ENCODE results near the gene MYLK4. TPM values are rescaled to one million over a fixed set of nuclear protein-coding genes. Genes with fewer than 3 reads are reported as not detected.

MYLK4 gene
- total and polyA plus RNA-seq, 2 donors (not counting 3 experiments of a cell fraction or from before 2014, with no cell fraction given), result 0.41 to 0.62 TPM

GRCh38 chr6:2725999-2726567 is 24.6 kb downstream of the MYLK4 start:
- H4K20me1 ChIP-seq (replicated peaks; ENCODE audit: control insufficient read depth, extremely low read depth, insufficient read depth, low read length), result no peaks in the 10 kb centered on the region
- dilution Hi-C loops (cut with MboI; ENCODE audit: extremely low pct_ligation_motif_present, low sequenced_read_pairs), result no loop called here
- no peak overlapping the region for H3K4me3 ChIP-seq (replicated peaks in 1 of 3; ENCODE audit: insufficient read depth in 1 of 3, low read depth in 1 of 3, low read length in 3 of 3)
- peak overlapping the region; percentile 87 for H2AFZ ChIP-seq (ENCODE audit: low read depth, low read length)
- H3K9me1 ChIP-seq (replicated peaks; ENCODE audit: control insufficient read depth, extremely low read depth, insufficient read depth, low read length), result no peaks in the 10 kb centered on the region
- H3K79me2 ChIP-seq (ENCODE audit: control insufficient read depth, insufficient read depth, low read length), result no peaks in the 10 kb centered on the region
- TF ChIP-seq GATA2 (IDR thresholded peaks at IDR 0.05; ENCODE audit: insufficient read depth, insufficient read length, low read depth, low read length) (peak; percentile 72), MAX (IDR thresholded peaks at IDR 0.05; ENCODE audit: insufficient read depth, insufficient read length) (no peak)
- peaks cover 9% of the 10 kb centered on the region for H3K4me1 ChIP-seq (ENCODE audit: control insufficient read depth, extremely low read depth, insufficient read depth, low read length)
- intact Hi-C loops (cut with micrococcal nuclease), result no loop called here
- no peaks in the 10 kb centered on the region for H3K36me3 ChIP-seq (ENCODE audit: control insufficient read depth in 2 of 2, extremely low read depth in 1 of 2, insufficient read depth in 2 of 2, low read length in 2 of 2)
- peak overlapping the region; percentile 22 for H3K9ac ChIP-seq (replicated peaks; ENCODE audit: extremely low read depth, insufficient read depth, low read length)
- peak overlapping the region; percentile 75 for H3K27ac ChIP-seq (ENCODE audit: insufficient read depth, low read depth, low read length)
- H3K9me3 ChIP-seq (replicated peaks; ENCODE audit: control insufficient read depth, insufficient read depth, low read length), result no peaks in the 10 kb centered on the region
- DNase-seq (ENCODE audit: low read depth, low spot score) (peak; percentile 68), FAIRE-seq (peak; percentile 83)
- H3K4me2 ChIP-seq (ENCODE audit: insufficient read depth, low read length), result peak overlapping the region; percentile 67
- POLR2A ChIA-PET, result no interaction called here
- CTCF ChIA-PET, result interaction anchor here (1.0 to 5.7 kb wide), 5 partner anchors 10 to 92 kb away, joined by 3 to 40 read pairs (median 3); partner anchors contain the start of gene MYLK4
- no peaks in the 10 kb centered on the region for H3K27me3 ChIP-seq (ENCODE audit: control insufficient read depth in 2 of 2, insufficient read depth in 2 of 2, low read length in 2 of 2)
- BruUV-seq (replicated peaks), result TSS peak; percentile 22

GRCh38 chr6:2725364-2725988 is 25.2 kb downstream of the MYLK4 start:
- no peaks in the 10 kb centered on the region for H3K9me3 ChIP-seq (replicated peaks; ENCODE audit: control insufficient read depth, insufficient read depth, low read length)

More at GRCh38 chr6:2725364-2725988, 25.2 kb downstream of the MYLK4 start:
- peak overlapping the region; percentile 22 for H3K9ac ChIP-seq (replicated peaks; ENCODE audit: extremely low read depth, insufficient read depth, low read length)
- dilution Hi-C loops (cut with MboI; ENCODE audit: extremely low pct_ligation_motif_present, low sequenced_read_pairs) (no loop called here), intact Hi-C loops (cut with micrococcal nuclease) (no loop called here)
- H2AFZ ChIP-seq (ENCODE audit: low read depth, low read length), result peak overlapping the region; percentile 87
- H3K4me1 ChIP-seq (ENCODE audit: control insufficient read depth, extremely low read depth, insufficient read depth, low read length), result peaks cover 9% of the 10 kb centered on the region
- no peaks in the 10 kb centered on the region for H4K20me1 ChIP-seq (replicated peaks; ENCODE audit: control insufficient read depth, extremely low read depth, insufficient read depth, low read length)
- BruUV-seq (replicated peaks), result no TSS peak
- TF ChIP-seq EZH2 (IDR thresholded peaks at IDR 0.05; ENCODE audit: borderline replicate concordance, low read depth, low read length, severe bottlenecking), result no peak
- no peaks in the 10 kb centered on the region for H3K9me1 ChIP-seq (replicated peaks; ENCODE audit: control insufficient read depth, extremely low read depth, insufficient read depth, low read length)
- no peaks in the 10 kb centered on the region for H3K79me2 ChIP-seq (ENCODE audit: control insufficient read depth, insufficient read depth, low read length)
- ChIA-PET CTCF (interaction anchor here (1.0 to 5.7 kb wide), 5 partner anchors 11 to 91 kb away, joined by 3 to 40 read pairs (median 3); partner anchors contain the start of gene MYLK4), POLR2A (no interaction called here)
- FAIRE-seq (peak; percentile 67), DNase-seq (ENCODE audit: low read depth, low spot score) (no peak)
- H3K4me2 ChIP-seq (ENCODE audit: insufficient read depth, low read length), result peak overlapping the region; percentile 67
- H3K27me3 ChIP-seq (ENCODE audit: control insufficient read depth in 2 of 2, insufficient read depth in 2 of 2, low read length in 2 of 2), result no peaks in the 10 kb centered on the region
- H3K36me3 ChIP-seq (ENCODE audit: control insufficient read depth in 2 of 2, extremely low read depth in 1 of 2, insufficient read depth in 2 of 2, low read length in 2 of 2), result no peaks in the 10 kb centered on the region
- peak overlapping the region; percentile 75 for H3K27ac ChIP-seq (ENCODE audit: insufficient read depth, low read depth, low read length)
- no peak overlapping the region for H3K4me3 ChIP-seq (replicated peaks in 1 of 3; ENCODE audit: insufficient read depth in 1 of 3, low read depth in 1 of 3, low read length in 3 of 3)
